ENCODE results near the gene FTH1.
A peak's percentile ranks its signal among the peaks of the same experiment; 100 is the strongest.
"Not testable (repeated sequence)": the region's sequence is repeated elsewhere in the genome, so short reads cannot be mapped to it uniquely, and the experiment has no call there.

Gene FTH1

GRCh38 chr11:61963282-61964057 lies 4.0 kb downstream of the FTH1 start:
- DNase-seq = peak; percentile 53

- DNase-seq = no peak
Measured at GRCh38 chr11:61963016-61963281, 4.5 kb downstream of the FTH1 start.

- DNase-seq = no peak
Measured at GRCh38 chr11:61962213-61963015, 5.0 kb downstream of the FTH1 start.

DNA sequence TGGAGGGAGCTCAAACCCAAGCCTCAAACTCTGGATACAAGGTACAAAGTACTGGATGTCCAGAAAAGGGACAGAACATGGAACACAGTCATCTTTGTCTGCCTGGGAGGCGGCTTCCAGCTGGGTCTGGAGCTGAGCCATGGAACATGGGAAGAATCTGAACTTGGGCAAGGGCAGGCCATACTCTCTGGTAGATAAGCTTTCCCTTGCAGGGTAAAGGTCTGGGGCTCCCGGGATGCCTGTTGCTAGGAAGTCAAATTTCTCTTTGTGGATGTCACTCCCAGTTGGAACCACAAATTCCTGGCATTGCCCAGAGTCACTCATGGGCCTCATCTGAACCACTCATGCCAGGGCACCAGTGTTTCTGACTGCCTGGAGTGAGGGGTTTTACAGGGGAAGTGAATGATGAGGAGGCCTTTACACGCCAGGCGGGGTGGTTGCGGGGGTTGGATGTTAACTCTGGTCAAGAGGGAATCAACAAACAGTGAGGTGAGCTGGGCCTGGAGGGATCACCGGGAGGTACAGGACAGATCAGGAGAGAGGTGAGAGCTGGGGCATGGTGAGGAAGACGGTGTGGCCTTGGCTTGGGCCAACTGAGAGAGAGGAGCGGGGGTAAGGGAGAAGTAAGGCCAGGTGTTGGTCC lies 5.7 kb downstream of the FTH1 start:
- peak; percentile 87 for DNase-seq

DNA sequence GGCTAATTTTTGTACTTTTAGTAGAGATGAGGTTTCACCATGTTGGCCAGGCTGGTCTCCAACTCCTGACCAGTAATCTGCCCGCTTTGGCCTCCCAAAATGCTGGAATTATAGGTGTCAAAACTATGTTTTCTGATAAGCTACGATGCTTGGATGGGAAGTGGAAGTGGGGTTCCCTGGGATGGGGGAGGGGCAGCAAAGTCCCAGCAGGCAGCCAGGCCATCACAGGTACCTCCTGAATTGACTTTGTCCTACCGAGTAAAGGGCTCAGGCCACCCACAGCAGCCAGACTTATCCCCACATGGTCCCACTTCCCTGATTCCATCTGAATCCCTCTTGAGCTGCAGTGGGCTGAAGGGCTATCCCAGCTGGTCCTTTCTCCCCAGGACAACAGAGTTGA lies 6.9 kb downstream of the FTH1 start:
- no peak for DNase-seq

DNA sequence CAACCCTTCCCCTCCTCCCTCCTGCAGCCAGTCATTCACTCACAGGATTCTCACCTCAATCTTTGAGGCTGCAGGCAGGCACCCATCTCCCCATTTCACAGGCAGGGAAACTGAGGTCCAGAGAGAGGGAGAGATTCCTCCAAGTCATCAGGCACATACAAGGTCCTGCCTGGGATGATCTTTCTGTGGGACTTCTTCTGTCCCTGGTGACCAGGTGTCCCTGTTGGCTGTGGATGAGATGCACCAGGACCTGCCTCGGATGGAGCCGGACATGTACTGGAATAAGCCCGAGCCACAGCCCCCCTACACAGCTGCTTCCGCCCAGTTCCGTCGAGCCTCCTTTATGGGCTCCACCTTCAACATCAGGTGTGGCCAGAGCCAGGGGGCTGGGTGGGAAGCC lies 7.8 kb downstream of the FTH1 start:
- no peak for DNase-seq

- DNase-seq = no peak
Measured at GRCh38 chr11:61959114-61959513, 8.3 kb downstream of the FTH1 start.

DNA sequence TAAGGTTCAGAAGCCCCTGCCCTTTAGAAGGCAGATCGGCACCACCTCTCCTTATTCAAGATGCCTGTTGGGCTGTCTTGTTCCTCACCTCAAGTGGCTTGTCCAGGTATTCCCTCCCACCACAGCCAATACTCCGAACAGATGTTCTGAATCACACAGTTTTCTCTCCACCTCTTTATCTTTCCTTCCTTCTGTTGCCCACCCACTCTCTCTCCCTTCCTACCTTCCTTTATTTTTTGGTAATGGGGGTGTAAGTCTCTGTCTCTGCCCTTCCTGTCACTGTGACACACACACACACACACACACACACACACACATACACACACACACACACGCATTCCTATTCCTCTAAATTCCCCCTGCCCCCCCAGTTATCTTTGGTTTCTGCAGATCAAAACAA lies 8.8 kb downstream of the FTH1 start:
- no peak for DNase-seq

DNA sequence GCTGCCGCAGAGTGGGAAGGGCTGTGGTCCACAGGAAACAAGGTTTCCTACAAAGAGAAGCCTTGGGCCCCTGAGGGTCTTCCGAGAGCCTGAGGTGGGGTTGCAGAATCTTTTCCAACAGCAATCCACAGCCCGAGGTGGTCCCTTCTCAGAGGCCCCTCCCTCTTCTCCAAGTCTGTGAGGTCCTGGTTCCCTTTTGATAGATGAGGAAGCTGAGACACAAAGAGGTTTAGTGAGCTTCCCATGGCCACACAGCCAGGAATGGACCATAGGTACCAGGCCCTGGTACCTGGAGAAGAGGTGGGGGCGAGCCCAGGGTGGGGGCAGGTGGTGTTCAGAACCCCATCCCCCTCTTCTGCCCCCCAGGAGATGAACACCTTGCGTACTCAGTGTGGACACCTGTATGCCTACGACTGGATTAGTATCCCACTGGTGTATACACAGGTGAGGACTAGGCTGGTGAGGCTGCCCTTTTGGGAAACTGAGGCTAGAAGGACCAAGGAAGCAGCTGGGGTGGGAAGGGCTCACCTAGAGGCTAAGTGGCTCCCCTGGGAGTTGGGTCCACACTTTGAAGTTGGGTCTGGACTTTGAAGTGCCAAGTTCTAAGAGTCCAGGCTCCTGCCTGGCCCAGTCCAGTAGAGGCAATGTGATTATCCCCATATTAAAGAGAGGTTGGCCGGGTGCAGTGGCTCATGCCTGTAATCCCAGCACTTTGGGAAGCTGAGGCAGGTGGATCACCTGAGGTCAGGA lies 10.2 kb downstream of the FTH1 start:
- no peak for DNase-seq

- no peak for DNase-seq
Measured at GRCh38 chr11:61956191-61957020, 11.0 kb downstream of the FTH1 start.

DNA sequence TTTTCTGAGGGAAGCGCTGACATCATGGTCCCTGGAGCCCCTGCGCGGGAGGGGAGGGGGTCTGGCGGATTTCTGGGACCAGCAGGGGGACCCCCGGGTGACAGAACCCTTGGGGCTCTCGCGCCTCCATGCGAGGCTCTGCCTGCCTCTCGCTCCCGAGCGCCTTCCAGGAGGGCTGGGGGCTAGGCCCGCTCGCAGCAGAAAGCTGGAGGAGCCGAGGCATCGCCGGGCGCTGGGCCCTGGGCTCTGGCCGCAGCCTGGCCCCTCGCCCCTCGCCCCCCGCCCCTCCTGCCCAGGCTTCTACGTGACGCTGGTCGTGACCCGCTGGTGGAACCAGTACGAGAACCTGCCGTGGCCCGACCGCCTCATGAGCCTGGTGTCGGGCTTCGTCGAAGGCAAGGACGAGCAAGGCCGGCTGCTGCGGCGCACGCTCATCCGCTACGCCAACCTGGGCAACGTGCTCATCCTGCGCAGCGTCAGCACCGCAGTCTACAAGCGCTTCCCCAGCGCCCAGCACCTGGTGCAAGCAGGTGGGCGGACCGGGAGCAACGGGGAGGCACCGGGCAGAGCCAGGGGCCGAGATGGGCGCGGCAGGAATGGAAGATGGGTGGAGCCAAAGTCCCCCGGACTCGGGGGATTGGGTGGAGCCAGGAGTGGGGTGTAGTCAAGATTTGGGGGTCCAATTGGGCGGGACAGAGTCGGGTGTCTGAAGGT lies 11.9 kb downstream of the FTH1 start:
- DNase-seq = no peak

DNA sequence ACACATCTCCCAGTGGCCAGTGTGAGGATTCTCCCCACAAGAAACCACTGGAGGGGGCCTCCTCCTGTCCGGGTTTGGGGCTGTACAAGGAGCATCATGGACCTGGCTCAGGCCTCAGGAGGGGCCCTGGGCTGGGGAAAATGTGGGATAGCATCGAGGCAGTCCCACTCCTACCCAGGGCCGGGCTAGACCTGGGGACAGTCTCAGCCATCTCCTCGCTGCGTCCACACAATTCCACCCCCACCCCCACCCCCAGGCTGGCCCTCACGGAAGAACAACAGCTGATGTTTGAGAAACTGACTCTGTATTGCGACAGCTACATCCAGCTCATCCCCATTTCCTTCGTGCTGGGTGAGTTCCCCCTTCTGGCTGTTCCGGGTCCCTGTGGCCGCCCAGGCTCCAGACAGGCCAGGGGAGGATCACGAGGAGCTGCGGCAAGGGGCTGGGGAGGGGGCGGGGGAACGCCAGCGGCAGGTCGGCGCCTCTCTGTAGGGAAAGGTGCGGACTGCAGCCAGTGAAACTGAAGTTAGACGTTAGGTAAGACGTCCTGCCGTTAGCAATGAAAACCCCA lies 12.5 kb downstream of the FTH1 start:
- peak; percentile 69 for DNase-seq

DNA sequence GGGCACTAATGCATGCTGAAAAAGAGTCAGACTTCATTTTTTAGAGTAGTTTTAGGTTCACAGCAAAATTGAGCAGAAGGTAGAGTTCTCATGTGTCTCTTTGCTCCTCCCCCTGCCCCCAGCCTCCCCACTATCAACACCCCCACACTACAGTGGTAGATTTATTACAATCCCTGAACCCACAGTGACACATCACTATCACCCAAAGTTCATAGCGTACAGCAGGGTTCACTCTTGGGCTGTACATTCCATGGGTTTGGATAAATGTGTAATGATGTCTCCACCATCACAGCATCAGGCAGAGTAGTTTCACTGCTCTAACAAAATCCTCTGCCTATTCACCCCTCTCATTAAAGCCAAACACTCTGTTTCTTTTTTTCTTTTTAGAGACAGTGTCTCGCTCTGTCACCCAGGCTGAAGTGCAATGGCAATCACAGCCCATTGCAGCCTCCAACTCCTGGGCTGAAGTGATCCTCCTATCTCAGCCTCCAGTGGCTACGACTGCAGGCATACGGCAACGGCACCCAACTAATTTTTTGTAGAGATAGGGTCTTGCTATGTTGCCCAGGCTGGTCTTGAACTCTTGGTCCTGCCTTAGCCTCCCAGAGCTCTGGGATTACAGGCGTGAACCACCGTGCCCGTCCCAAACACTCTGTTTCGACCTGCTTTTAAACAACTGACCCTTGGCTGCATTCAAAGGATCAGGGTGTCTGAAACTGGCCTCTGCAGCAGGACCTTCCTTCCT lies 13.2 kb downstream of the FTH1 start:
- no peak for DNase-seq

GRCh38 chr11:61953632-61954031 lies 13.8 kb downstream of the FTH1 start:
- not testable (repeated sequence) for DNase-seq

GRCh38 chr11:61952882-61953281 lies 14.6 kb downstream of the FTH1 start:
- DNase-seq = no peak

DNA sequence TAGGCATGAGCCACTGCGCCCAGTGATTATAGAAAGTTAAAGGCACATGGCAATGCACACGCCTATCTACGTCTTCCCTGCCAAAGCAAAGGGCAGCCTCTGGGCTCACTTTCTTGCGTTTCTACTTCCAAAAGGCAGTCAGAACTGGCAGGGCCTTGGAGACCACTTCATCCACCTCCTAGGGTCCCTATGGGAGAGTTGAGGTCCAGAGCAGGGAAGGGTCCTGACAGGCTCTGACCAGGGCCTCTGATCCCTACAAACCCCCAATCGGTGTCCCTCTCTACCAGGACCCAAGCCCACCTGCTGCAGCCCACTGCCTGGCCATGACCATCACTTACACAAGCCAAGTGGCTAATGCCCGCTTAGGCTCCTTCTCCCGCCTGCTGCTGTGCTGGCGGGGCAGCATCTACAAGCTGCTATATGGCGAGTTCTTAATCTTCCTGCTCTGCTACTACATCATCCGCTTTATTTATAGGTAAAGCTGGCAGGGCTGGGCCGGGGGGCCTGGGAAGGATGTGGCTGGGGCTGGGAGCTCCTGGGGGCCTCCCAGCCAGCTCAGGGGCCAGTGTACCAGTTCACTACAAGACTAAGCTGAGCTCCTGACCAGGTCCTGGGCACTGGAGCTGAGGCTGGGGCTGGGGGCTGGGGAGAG lies 15.8 kb downstream of the FTH1 start:
- no peak for DNase-seq

- peak; percentile 63 for DNase-seq
Measured at GRCh38 chr11:61950035-61950547, 17.3 kb downstream of the FTH1 start, which contains the start of gene BEST1. Gene BEST1 (plus strand): TSS chr11:61950351. CDS start chr11:61951807, 1,456 bp downstream.

DNA sequence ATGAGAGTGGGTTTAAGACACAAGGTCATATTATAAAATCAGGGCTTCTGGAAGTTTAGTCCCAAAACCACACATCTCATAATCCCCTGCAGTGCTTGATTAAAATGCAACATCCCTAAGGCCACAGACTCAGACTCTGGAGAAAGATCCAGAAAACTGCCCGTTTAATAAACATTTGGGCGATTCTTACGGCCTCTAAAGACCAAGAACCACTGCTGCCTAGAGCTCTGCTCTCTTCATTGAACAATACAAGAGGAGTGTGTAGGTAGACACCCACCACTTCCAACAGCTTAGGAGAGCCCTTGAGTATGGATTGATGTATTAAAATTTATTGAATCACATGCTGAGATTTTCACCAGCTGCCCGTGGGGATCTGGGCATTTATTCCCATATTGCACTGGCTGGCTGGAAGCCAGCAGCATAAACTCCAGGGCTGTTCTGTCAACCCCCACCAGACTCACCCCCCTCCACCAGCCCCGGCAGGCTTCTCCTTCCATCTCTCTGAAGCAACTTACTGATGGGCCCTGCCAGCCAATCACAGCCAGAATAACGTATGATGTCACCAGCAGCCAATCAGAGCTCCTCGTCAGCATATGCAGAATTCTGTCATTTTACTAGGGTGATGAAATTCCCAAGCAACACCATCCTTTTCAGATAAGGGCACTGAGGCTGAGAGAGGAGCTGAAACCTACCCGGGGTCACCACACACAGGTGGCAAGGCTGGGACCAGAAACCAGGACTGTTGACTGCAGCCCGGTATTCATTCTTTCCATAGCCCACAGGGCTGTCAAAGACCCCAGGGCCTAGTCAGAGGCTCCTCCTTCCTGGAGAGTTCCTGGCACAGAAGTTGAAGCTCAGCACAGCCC lies 18.0 kb downstream of the FTH1 start:
- peak; percentile 94 for DNase-seq

- DNase-seq = no peak
Measured at GRCh38 chr11:61948505-61948904, 18.9 kb downstream of the FTH1 start.
